Suprapubic skin (tissue), 4 donors: ENCODE data around the gene PGC.

ENCODE experiments used
- CTCF ChIP-seq, 2 donors: fragments of 200-600 bp in 1 of 2; fragments of 450-650 bp in 1 of 2; sonication (generic) in 1 of 2; IDR thresholded peaks; one replicate each; pipeline ENCODE4 v1.5.1; 2016 to 2019; ENCODE audit warnings: antibody characterized with exemption in 2 of 2, mild to moderate bottlenecking in 1 of 2, moderate library complexity in 1 of 2
- EP300 ChIP-seq: sonication (generic); formaldehyde crosslinking; IDR thresholded peaks from one replicate; pipeline ENCODE4 v1.6.1; 2017; ENCODE audit warnings: antibody characterized with exemption
- POLR2A ChIP-seq, 2 donors: fragments of 450-650 bp; IDR thresholded peaks; one replicate each; pipeline ENCODE4 v1.6.1; 2017; ENCODE audit warnings: antibody characterized with exemption in 2 of 2, mild to moderate bottlenecking in 2 of 2, moderate library complexity in 2 of 2
- POLR2AphosphoS5 ChIP-seq, 3 donors: sonication (generic); formaldehyde crosslinking; IDR thresholded peaks; one replicate each; pipeline ENCODE4 v1.6.1; 2017; ENCODE audit warnings: antibody characterized with exemption in 3 of 3

- TF ChIP-seq CTCF (IDR thresholded peaks at IDR 0.05) (no peak), POLR2AphosphoS5 (IDR thresholded peaks at IDR 0.05) (no peak), POLR2A (IDR thresholded peaks at IDR 0.05) (no peak), EP300 (no peak)
Observed at GRCh38 chr6:41687501-41688175, 59.6 kb downstream of the PGC start.
